SK-N-SH (cell line): ENCODE results near the gene MOB1B. TPM values are rescaled to one million over a fixed set of nuclear protein-coding genes. Genes with fewer than 3 reads are reported as not detected.
A peak's percentile ranks its signal among the peaks of the same experiment; 100 is the strongest.

Source experiments
- CTCF ChIA-PET: fragments of 300-600, 350-600 bp; formaldehyde crosslinking; extraction: SDS; loops from one replicate; lab custom pipeline; 2021; lab: Yijun Ruan, JAX
- POLR2A ChIA-PET: fragments of 350-600 bp; sonication (Branson Sonifier 250); formaldehyde crosslinking; extraction: SDS; loops from one replicate; lab custom pipeline; 2020; ENCODE audit warnings: antibody characterized with exemption, inconsistent platforms; lab: Yijun Ruan, JAX
- DNase-seq: peaks from one replicate; pipeline ENCODE4 v3.0.0; 2012
- H2AFZ ChIP-seq: fragments of 200-600 bp; sonication (generic); 2 replicates; pipeline ENCODE4 v1.8.1; 2016; ENCODE audit warnings: antibody characterized with exemption, mild to moderate bottlenecking, low read depth
- H3F3A ChIP-seq: fragments of 200-600 bp; sonication (generic); replicated peaks from 2 replicates; pipeline ENCODE3; 2016; ENCODE audit warnings: antibody characterized with exemption, mild to moderate bottlenecking; ENCODE audit not compliant: insufficient read depth
- H3K27ac ChIP-seq, 2 experiments: fragments of 200-500 bp in 1 of 2; fragments of 200-600 bp in 1 of 2; sonication (Bioruptor generic) in 1 of 2; sonication (generic), shearing (Covaris generic) in 1 of 2; 2 replicates each; pipeline versions ENCODE4 v1.5.1 to v1.6.1; 2014 to 2016; ENCODE audit warnings: low read depth in 2 of 2, inconsistent platforms in 1 of 2, low read length in 1 of 2, mild to moderate bottlenecking in 1 of 2, mixed read lengths in 1 of 2
- H3K27me3 ChIP-seq: fragments of 200-600 bp; sonication (generic), shearing (Covaris generic); 2 replicates; pipeline ENCODE4 v1.6.1; 2016; ENCODE audit warnings: mixed run types; ENCODE audit not compliant: insufficient read depth
- H3K36me3 ChIP-seq, 2 experiments: fragments of 200-500 bp in 1 of 2; fragments of 200-600 bp in 1 of 2; sonication (Bioruptor generic) in 1 of 2; sonication (generic) in 1 of 2; replicated peaks in 1 of 2; 2 replicates each; pipeline versions ENCODE3 to v1.5.1; 2014 to 2016; ENCODE audit warnings: low read length in 1 of 2, mild to moderate bottlenecking in 1 of 2; ENCODE audit not compliant: insufficient read depth in 2 of 2, control insufficient read depth in 1 of 2
- H3K4me1 ChIP-seq, 2 experiments: fragments of 200-500 bp in 1 of 2; fragments of 200-600 bp in 1 of 2; sonication (Bioruptor generic) in 1 of 2; sonication (generic), shearing (Covaris generic) in 1 of 2; 2 replicates each; pipeline versions ENCODE4 v1.5.1 to v1.6.1; 2014 to 2016; ENCODE audit warnings: low read depth in 1 of 2, low read length in 1 of 2, mixed run types in 1 of 2; ENCODE audit not compliant: insufficient read depth in 2 of 2, control insufficient read depth in 1 of 2
- H3K4me2 ChIP-seq: fragments of 200-600 bp; sonication (generic), shearing (Covaris generic); 2 replicates; pipeline ENCODE4 v1.6.1; 2017; ENCODE audit warnings: mixed run types
- H3K4me3 ChIP-seq, 2 experiments: fragments of 200-500 bp in 1 of 2; fragments of 200-600 bp in 1 of 2; sonication (Bioruptor generic) in 1 of 2; sonication (generic), shearing (Covaris generic) in 1 of 2; 2 replicates each; pipeline versions ENCODE4 v1.5.1 to v1.8.1; 2014 to 2016; ENCODE audit warnings: low read depth in 2 of 2, inconsistent platforms in 1 of 2, low read length in 1 of 2, mild to moderate bottlenecking in 1 of 2, mixed read lengths in 1 of 2, moderate library complexity in 1 of 2
- H3K79me2 ChIP-seq: fragments of 200-600 bp; sonication (generic); 2 replicates; pipeline ENCODE4 v1.8.1; 2017; ENCODE audit warnings: mild to moderate bottlenecking; ENCODE audit not compliant: insufficient read depth
- H3K9ac ChIP-seq: fragments of 200-600 bp; sonication (generic); 2 replicates; pipeline ENCODE4 v1.6.1; 2017; ENCODE audit warnings: mixed run types
- H3K9me2 ChIP-seq: fragments of 200-600 bp; sonication (generic); 2 replicates; pipeline ENCODE4 v1.6.1; 2017; ENCODE audit warnings: mixed run types
- H3K9me3 ChIP-seq: fragments of 200-600 bp; sonication (generic); 2 replicates; pipeline ENCODE4 v1.6.1; 2017; ENCODE audit warnings: mixed run types, mild to moderate bottlenecking, moderate library complexity
- H4K20me1 ChIP-seq: fragments of 200-600 bp; sonication (generic); 2 replicates; pipeline ENCODE4 v1.6.1; 2017; ENCODE audit warnings: mild to moderate bottlenecking, mixed run types; ENCODE audit not compliant: insufficient read depth
- CHD2 ChIP-seq: fragments of 150-350 bp; IDR thresholded peaks from 2 replicates; pipeline ENCODE4 v1.6.1; 2018; ENCODE audit warnings: low read length; ENCODE audit not compliant: partially characterized antibody
- ELF1 ChIP-seq: IDR thresholded peaks from 2 replicates; pipeline ENCODE4 v1.4.0; 2012
- EP300 ChIP-seq, 2 experiments: IDR thresholded peaks; 2 replicates each; pipeline versions ENCODE4 v1.4.0 to v1.6.1; 2012; ENCODE audit warnings: borderline replicate concordance in 1 of 2, low read depth in 1 of 2, low read length in 1 of 2
- GATA2 ChIP-seq: sonication (generic); formaldehyde crosslinking; IDR thresholded peaks from 2 replicates; pipeline ENCODE4 v1.5.0; 2020; ENCODE audit warnings: mild to moderate bottlenecking, missing genetic modification reagents
- JUND ChIP-seq: IDR thresholded peaks from 2 replicates; pipeline ENCODE4 v1.4.0; 2012
- MEF2A ChIP-seq: IDR thresholded peaks from 2 replicates; pipeline ENCODE4 v1.4.0; 2012; ENCODE audit warnings: low read depth, borderline replicate concordance
- NRF1 ChIP-seq: IDR thresholded peaks from 2 replicates; pipeline ENCODE4 v1.6.1; 2012; ENCODE audit warnings: low read depth, mild to moderate bottlenecking, low read length
- POLR2AphosphoS5 ChIP-seq: IDR thresholded peaks from 2 replicates; pipeline ENCODE4 v1.6.1; 2012; ENCODE audit warnings: low read depth, low read length
- RAD21 ChIP-seq: IDR thresholded peaks from 2 replicates; pipeline ENCODE4 v1.6.1; 2012; ENCODE audit warnings: mild to moderate bottlenecking, low read length
- RCOR1 ChIP-seq: fragments of 150-350 bp; IDR thresholded peaks from 2 replicates; pipeline ENCODE4 v1.6.1; 2017; ENCODE audit warnings: antibody characterized with exemption, low read length
- RXRA ChIP-seq: IDR thresholded peaks from 2 replicates; pipeline ENCODE4 v1.4.0; 2012; ENCODE audit warnings: low read depth, mild to moderate bottlenecking, borderline replicate concordance
- SMC3 ChIP-seq: IDR thresholded peaks from 2 replicates; pipeline ENCODE4 v1.6.1; 2012; ENCODE audit warnings: low read depth, low read length, improper control_type of control experiment
- TEAD4 ChIP-seq: IDR thresholded peaks from 2 replicates; pipeline ENCODE4 v1.4.0; 2012; ENCODE audit warnings: mild to moderate bottlenecking, borderline replicate concordance; ENCODE audit not compliant: insufficient read depth
- YY1 ChIP-seq: IDR thresholded peaks from 2 replicates; pipeline ENCODE4 v1.4.0; 2012; ENCODE audit warnings: low read depth, mild to moderate bottlenecking
- WGBS: methylation state at CpG from one replicate; pipeline ENCODE4 v1.1.6; 2017; ENCODE audit warnings: low lambda C conversion rate; 5-methylcytosine and 5-hydroxymethylcytosine counted together
- polyA plus RNA-seq, 3 experiments: library from polyadenylated mRNA; depleted of rRNA; stranded (reverse); fragments of >200 nt; gene quantifications; 2 replicates each; pipeline ENCODE4 v1.2.3, GENCODE V29; 2012
- TF ChIP-seq, protein P1 (sequence below): IDR thresholded peaks from 2 replicates; pipeline ENCODE4 v1.6.1; 2012; ENCODE audit warnings: mild to moderate bottlenecking, low read depth, low read length, moderate library complexity
- TF ChIP-seq, protein P2 (sequence below): fragments of 150-350 bp; IDR thresholded peaks from 2 replicates; pipeline ENCODE4 v1.6.1; 2017; ENCODE audit warnings: antibody characterized with exemption, low read length, low read depth, borderline replicate concordance
- TF ChIP-seq, protein P3 (sequence below): IDR thresholded peaks from 2 replicates; pipeline ENCODE4 v1.4.0; 2012; ENCODE audit warnings: low read depth, borderline replicate concordance

MOB1B gene
- polyA plus RNA-seq, 1 of the 3 experiments (the other 2 are of a cell fraction), result 2.9 TPM

DNA sequence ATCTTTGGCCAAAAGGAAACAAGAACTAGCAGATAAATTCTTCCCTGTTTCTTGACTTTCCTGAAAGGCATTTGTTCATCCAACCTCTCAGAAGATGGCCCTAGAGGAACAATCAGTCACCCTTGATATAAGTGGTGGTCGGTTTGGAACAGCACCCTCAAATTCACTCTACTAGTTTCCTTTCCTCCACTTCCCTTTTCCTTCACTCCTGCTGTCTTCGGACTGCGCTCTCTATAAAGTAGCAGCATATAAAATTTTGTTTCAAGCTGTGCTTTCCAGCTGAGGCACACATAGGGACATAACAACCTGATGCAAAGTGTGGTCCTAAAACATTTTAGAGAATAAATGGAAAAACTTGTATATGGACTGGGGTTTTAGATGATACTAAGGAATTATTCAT lies 29.0 kb upstream of the MOB1B start:
- Histone ChIP-seq H3K27me3 (no peaks in the 10 kb centered on the region), H2AFZ (peak overlapping the region; percentile 36), H4K20me1 (no peaks in the 10 kb centered on the region), H3K27ac (no peak overlapping the region), H3F3A (peaks cover 3% of the 10 kb centered on the region), H3K4me2 (no peak overlapping the region), H3K9me2 (no peaks in the 10 kb centered on the region), H3K9ac (no peak overlapping the region), H3K9me3 (no peaks in the 10 kb centered on the region)
- POLR2A ChIA-PET, result no interaction called here
- no peak for DNase-seq
- TF ChIP-seq, protein P1, sequence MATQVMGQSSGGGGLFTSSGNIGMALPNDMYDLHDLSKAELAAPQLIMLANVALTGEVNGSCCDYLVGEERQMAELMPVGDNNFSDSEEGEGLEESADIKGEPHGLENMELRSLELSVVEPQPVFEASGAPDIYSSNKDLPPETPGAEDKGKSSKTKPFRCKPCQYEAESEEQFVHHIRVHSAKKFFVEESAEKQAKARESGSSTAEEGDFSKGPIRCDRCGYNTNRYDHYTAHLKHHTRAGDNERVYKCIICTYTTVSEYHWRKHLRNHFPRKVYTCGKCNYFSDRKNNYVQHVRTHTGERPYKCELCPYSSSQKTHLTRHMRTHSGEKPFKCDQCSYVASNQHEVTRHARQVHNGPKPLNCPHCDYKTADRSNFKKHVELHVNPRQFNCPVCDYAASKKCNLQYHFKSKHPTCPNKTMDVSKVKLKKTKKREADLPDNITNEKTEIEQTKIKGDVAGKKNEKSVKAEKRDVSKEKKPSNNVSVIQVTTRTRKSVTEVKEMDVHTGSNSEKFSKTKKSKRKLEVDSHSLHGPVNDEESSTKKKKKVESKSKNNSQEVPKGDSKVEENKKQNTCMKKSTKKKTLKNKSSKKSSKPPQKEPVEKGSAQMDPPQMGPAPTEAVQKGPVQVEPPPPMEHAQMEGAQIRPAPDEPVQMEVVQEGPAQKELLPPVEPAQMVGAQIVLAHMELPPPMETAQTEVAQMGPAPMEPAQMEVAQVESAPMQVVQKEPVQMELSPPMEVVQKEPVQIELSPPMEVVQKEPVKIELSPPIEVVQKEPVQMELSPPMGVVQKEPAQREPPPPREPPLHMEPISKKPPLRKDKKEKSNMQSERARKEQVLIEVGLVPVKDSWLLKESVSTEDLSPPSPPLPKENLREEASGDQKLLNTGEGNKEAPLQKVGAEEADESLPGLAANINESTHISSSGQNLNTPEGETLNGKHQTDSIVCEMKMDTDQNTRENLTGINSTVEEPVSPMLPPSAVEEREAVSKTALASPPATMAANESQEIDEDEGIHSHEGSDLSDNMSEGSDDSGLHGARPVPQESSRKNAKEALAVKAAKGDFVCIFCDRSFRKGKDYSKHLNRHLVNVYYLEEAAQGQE, result no peak
- TF ChIP-seq RCOR1, result no peak
- TF ChIP-seq YY1, result no peak
- no peak for TF ChIP-seq NRF1
- TF ChIP-seq POLR2AphosphoS5, result no peak
- no peak for TF ChIP-seq GATA2 (CRISPR knock-in tag)
- TF ChIP-seq CHD2, result no peak
- no peak for TF ChIP-seq TEAD4
- TF ChIP-seq RXRA, result no peak
- no peak for TF ChIP-seq RAD21
- TF ChIP-seq, protein P2, sequence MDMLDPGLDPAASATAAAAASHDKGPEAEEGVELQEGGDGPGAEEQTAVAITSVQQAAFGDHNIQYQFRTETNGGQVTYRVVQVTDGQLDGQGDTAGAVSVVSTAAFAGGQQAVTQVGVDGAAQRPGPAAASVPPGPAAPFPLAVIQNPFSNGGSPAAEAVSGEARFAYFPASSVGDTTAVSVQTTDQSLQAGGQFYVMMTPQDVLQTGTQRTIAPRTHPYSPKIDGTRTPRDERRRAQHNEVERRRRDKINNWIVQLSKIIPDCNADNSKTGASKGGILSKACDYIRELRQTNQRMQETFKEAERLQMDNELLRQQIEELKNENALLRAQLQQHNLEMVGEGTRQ, result no peak
- TF ChIP-seq EP300 (IDR thresholded peaks at IDR 0.05; ENCODE audit: borderline replicate concordance in 1 of 2, low read depth in 1 of 2, low read length in 1 of 2), result no peak
- TF ChIP-seq SMC3, result no peak
- TF ChIP-seq JUND, result no peak
- TF ChIP-seq, protein P3, sequence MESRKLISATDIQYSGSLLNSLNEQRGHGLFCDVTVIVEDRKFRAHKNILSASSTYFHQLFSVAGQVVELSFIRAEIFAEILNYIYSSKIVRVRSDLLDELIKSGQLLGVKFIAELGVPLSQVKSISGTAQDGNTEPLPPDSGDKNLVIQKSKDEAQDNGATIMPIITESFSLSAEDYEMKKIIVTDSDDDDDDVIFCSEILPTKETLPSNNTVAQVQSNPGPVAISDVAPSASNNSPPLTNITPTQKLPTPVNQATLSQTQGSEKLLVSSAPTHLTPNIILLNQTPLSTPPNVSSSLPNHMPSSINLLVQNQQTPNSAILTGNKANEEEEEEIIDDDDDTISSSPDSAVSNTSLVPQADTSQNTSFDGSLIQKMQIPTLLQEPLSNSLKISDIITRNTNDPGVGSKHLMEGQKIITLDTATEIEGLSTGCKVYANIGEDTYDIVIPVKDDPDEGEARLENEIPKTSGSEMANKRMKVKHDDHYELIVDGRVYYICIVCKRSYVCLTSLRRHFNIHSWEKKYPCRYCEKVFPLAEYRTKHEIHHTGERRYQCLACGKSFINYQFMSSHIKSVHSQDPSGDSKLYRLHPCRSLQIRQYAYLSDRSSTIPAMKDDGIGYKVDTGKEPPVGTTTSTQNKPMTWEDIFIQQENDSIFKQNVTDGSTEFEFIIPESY, result no peak
- TF ChIP-seq ELF1, result no peak
- no peak for TF ChIP-seq MEF2A
- TF ChIP-seq, all 33 proteins: peak for 0
- no peaks in the 10 kb centered on the region for H3K79me2 ChIP-seq
- WGBS, result 81% methylated on average over 3 of the region's 3 CpGs
- no peaks in the 10 kb centered on the region for H3K36me3 ChIP-seq
- H3K4me1 ChIP-seq, result no peaks in the 10 kb centered on the region; a peak in 1 of 4 replicates
- no peak overlapping the region for H3K4me3 ChIP-seq
- CTCF ChIA-PET, result no interaction called here
